SU-DHL-6 (cell line): ENCODE results near the gene PRKCA.

Experiments
- CTCF ChIP-seq: fragments of 200-600 bp; sonication (generic); IDR thresholded peaks from one replicate; pipeline ENCODE4 v1.5.1; 2017; ENCODE audit warnings: antibody characterized with exemption, mild to moderate bottlenecking, low read length, moderate library complexity; ENCODE audit not compliant: insufficient read depth, poor library complexity, severe bottlenecking
- EZH2phosphoT487 ChIP-seq: fragments of 200-600 bp; sonication (generic), shearing (Covaris generic); conservative IDR thresholded peaks from 2 replicates; pipeline ENCODE4 v1.6.1; 2018; ENCODE audit warnings: mild to moderate bottlenecking, antibody characterized with exemption, low read length, moderate library complexity, mixed read lengths

DNA sequence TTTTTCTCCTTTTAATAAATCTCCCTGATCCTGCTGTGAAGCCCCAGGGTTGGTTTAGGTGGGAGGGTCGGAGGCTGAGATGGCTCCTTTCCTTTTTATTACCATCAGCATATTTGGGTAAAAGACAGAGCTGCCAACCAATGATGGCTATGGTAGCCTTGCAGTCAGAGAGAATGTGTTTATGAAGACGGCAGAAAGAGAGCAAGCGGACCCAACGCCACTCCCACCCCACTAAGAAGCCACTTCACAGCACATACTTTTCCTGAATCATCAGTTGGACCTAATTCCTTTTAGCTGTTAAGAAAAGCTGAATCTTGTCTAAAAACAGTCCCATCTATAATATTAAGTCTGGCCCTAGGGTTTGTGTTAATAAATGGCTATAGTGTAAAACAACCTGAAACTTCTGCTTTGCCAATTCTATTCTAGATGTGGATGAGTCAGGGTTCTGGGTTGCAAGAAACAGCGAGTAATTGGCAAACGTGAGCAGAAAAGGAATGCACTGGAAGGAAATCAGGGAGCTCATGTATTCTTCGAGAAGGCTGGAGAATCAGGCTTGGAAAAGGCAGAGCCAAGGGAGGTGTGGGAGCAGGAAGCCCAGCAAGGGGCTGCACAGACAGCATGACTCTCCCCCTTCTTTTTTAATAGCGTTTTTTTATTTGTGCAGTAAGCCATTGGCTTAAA is 34.0 kb upstream of the PRKCA start:
- TF ChIP-seq CTCF (no peak), EZH2phosphoT487 (no peak)
